Ascending aorta (tissue), 2 donors: ENCODE data around the gene SLC26A8. TPM values are rescaled to one million over a fixed set of nuclear protein-coding genes. Genes with fewer than 3 reads are reported as not detected.

Source experiments
- DNase-seq, 2 donors: peaks; one replicate each; pipeline ENCODE4 v3.0.0-alpha.2; 2019; ENCODE audit warnings: low spot score in 2 of 2
- H3K27ac ChIP-seq, 2 donors: fragments of 200-600 bp; sonication (generic); one replicate each; pipeline ENCODE4 v1.5.1; 2016 to 2017; ENCODE audit warnings: mild to moderate bottlenecking in 1 of 2
- H3K27me3 ChIP-seq: fragments of 200-600 bp; sonication (generic); one replicate; pipeline ENCODE4 v1.5.1; 2017
- H3K36me3 ChIP-seq, 2 donors: fragments of 200-600 bp; sonication (generic); one replicate each; pipeline ENCODE4 v1.5.1; 2016
- H3K4me1 ChIP-seq, 2 donors: fragments of 200-600 bp; sonication (generic); one replicate each; pipeline ENCODE4 v1.5.1; 2016 to 2017; ENCODE audit warnings: mild to moderate bottlenecking in 1 of 2
- H3K4me3 ChIP-seq, 2 donors: fragments of 200-600 bp; sonication (generic); one replicate each; pipeline ENCODE4 v1.5.1; 2016 to 2017; ENCODE audit warnings: mild to moderate bottlenecking in 1 of 2
- H3K9me3 ChIP-seq, 2 donors: fragments of 200-600 bp; sonication (generic); one replicate each; pipeline ENCODE4 v1.5.1; 2016
- intact Hi-C: fragments of 100-400 bp; cut with DNase I; formaldehyde crosslinking; loops from one replicate; pipeline ENCODE4 v1.15.1; 2023
- total RNA-seq: library from RNA; depleted of rRNA; stranded (reverse); fragments of >200 nt; gene quantifications from one replicate; pipeline ENCODE4 v1.1.0, GENCODE V29; 2016
- TF ChIP-seq, protein P1 (sequence below), 3 experiments: fragments of 200-600 bp in 2 of 3; fragments of 450-650 bp in 1 of 3; sonication (generic) in 2 of 3; IDR thresholded peaks; one replicate each; pipeline ENCODE4 v1.5.1; 2016 to 2019; ENCODE audit warnings: antibody characterized with exemption in 3 of 3, mild to moderate bottlenecking in 1 of 3, moderate library complexity in 1 of 3

The SLC26A8 gene
- total RNA-seq, 1 donor from 2014 or later: not detected

DNA sequence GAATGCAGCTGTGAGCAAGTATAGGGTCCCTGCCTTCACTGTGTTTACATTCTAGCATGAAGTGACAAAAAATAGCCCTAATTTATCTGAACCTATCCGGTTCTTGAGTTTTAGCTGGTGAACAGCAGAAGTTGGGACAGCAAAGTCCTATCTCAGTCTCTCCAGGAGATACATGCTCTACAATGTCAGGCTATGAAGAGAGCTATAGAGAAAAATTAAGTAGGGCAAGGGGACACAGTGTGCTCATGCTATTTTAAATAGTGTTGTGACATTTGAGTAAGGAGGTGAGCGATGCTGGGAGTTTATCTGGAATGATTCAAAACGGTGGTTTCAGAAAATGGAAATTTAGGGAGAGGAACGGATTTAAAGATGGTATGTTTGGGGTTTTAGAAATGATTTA is 124.0 kb downstream of the SLC26A8 start:
- TF ChIP-seq, protein P1, sequence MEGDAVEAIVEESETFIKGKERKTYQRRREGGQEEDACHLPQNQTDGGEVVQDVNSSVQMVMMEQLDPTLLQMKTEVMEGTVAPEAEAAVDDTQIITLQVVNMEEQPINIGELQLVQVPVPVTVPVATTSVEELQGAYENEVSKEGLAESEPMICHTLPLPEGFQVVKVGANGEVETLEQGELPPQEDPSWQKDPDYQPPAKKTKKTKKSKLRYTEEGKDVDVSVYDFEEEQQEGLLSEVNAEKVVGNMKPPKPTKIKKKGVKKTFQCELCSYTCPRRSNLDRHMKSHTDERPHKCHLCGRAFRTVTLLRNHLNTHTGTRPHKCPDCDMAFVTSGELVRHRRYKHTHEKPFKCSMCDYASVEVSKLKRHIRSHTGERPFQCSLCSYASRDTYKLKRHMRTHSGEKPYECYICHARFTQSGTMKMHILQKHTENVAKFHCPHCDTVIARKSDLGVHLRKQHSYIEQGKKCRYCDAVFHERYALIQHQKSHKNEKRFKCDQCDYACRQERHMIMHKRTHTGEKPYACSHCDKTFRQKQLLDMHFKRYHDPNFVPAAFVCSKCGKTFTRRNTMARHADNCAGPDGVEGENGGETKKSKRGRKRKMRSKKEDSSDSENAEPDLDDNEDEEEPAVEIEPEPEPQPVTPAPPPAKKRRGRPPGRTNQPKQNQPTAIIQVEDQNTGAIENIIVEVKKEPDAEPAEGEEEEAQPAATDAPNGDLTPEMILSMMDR (IDR thresholded peaks at IDR 0.05): no peak
- Histone ChIP-seq H3K36me3 (peaks cover 2 to 4% of the 10 kb centered on the region in 2 donors), H3K9me3 (no peaks in the 10 kb centered on the region), H3K27ac (no peak overlapping the region), H3K27me3 (no peaks in the 10 kb centered on the region), H3K4me1 (no peaks in the 10 kb centered on the region), H3K4me3 (no peak overlapping the region)
- intact Hi-C loops: no loop called here
- no peak for DNase-seq

- H3K9me3 ChIP-seq: no peaks in the 10 kb centered on the region
- DNase-seq: no peak
Measured at GRCh38 chr6:35898003-35898402, 126.4 kb downstream of the SLC26A8 start.

DNA sequence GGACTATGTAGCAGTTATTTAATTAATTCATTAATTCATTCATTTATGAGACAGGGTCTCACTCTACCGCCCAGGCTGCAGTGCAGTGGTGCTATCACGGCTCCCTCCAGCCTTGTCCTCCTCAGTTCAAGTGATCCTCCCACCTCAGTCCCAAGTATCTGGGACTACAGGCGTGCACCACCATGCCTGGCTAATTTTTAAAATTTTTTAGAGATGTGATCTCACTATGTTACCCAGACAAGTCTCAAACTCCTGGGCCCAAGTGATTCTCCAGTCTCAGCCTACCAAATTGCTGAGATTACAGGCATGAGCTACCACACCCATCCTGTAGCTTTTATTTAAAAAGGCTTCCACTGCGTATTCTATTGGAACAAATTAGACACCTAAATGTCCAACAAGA is 127.0 kb downstream of the SLC26A8 start:
- DNase-seq: no peak
- Histone ChIP-seq H3K9me3 (no peaks in the 10 kb centered on the region), H3K4me1 (no peaks in the 10 kb centered on the region), H3K36me3 (no peaks in the 10 kb centered on the region), H3K4me3 (no peak overlapping the region), H3K27me3 (no peaks in the 10 kb centered on the region), H3K27ac (no peak overlapping the region)
- intact Hi-C loops: no loop called here
- TF ChIP-seq, protein P1 (IDR thresholded peaks at IDR 0.05): no peak

More at GRCh38 chr6:35898003-35898402, 126.4 kb downstream of the SLC26A8 start:
- intact Hi-C loops: no loop called here
- Histone ChIP-seq H3K4me3 (no peak overlapping the region), H3K27me3 (no peaks in the 10 kb centered on the region), H3K27ac (no peak overlapping the region), H3K36me3 (no peaks in the 10 kb centered on the region), H3K4me1 (no peaks in the 10 kb centered on the region)
- TF ChIP-seq, protein P1 (IDR thresholded peaks at IDR 0.05): no peak

- Histone ChIP-seq H3K27ac (no peak overlapping the region), H3K4me3 (no peak overlapping the region), H3K4me1 (no peaks in the 10 kb centered on the region), H3K36me3 (no peaks in the 10 kb centered on the region), H3K27me3 (no peaks in the 10 kb centered on the region), H3K9me3 (no peaks in the 10 kb centered on the region)
- TF ChIP-seq, protein P1 (IDR thresholded peaks at IDR 0.05): no peak
- intact Hi-C loops: no loop called here
- no peak for DNase-seq
Measured at GRCh38 chr6:35897036-35897435, 127.4 kb downstream of the SLC26A8 start.

GRCh38 chr6:35896228-35896627 is 128.2 kb downstream of the SLC26A8 start:
- intact Hi-C loops: no loop called here

More at GRCh38 chr6:35896228-35896627, 128.2 kb downstream of the SLC26A8 start:
- no peaks in the 10 kb centered on the region for H3K9me3 ChIP-seq
- H3K4me3 ChIP-seq: no peak overlapping the region
- DNase-seq: no peak
- H3K36me3 ChIP-seq: no peaks in the 10 kb centered on the region
- no peak overlapping the region for H3K27ac ChIP-seq
- H3K27me3 ChIP-seq: no peaks in the 10 kb centered on the region
- TF ChIP-seq, protein P1 (IDR thresholded peaks at IDR 0.05): no peak
- no peaks in the 10 kb centered on the region for H3K4me1 ChIP-seq
